Transverse colon (tissue), 4 donors: Measurements from ENCODE around the gene SMURF2.

Experiments used
- CTCF ChIP-seq, 5 experiments: fragments of 200-600 bp in 3 of 5; fragments of 450-650 bp in 2 of 5; sonication (generic) in 3 of 5; IDR thresholded peaks; 1 replicate in 2 of 5; 2 replicates in 3 of 5; pipeline ENCODE4 v1.5.1; 2016 to 2017; ENCODE audit warnings: antibody characterized with exemption in 5 of 5, inconsistent platforms in 3 of 5, mild to moderate bottlenecking in 2 of 5, moderate library complexity in 1 of 5
- POLR2A ChIP-seq: fragments of 450-650 bp; IDR thresholded peaks from one replicate; pipeline ENCODE4 v1.6.1; 2016; ENCODE audit warnings: antibody characterized with exemption, mild to moderate bottlenecking, moderate library complexity
- POLR2AphosphoS5 ChIP-seq, 3 donors: sonication (generic); formaldehyde crosslinking; IDR thresholded peaks; one replicate each; pipeline ENCODE4 v1.6.1; 2016; ENCODE audit warnings: antibody characterized with exemption in 3 of 3

GRCh38 chr17:64676763-64677162, 14.7 kb upstream of the SMURF2 start:
- no peak for TF ChIP-seq CTCF (IDR thresholded peaks at IDR 0.05)
- TF ChIP-seq POLR2AphosphoS5 (IDR thresholded peaks at IDR 0.05), result no peak
- no peak for TF ChIP-seq POLR2A
